Heart left ventricle (tissue), 16 donors: ENCODE results near the gene INSIG1. TPM values are rescaled to one million over a fixed set of nuclear protein-coding genes. Genes with fewer than 3 reads are reported as not detected.

ENCODE experiments used
- ATAC-seq, 4 donors: fragments of 200-7000 bp; cut with Tn5 transposase; one replicate each; pipeline ENCODE4 v1.9.1; 2020 to 2022; ENCODE audit warnings: moderate library complexity in 4 of 4, mild to moderate bottlenecking in 3 of 4, moderate number of reproducible peaks in 1 of 4
- DNase-seq, 5 donors: peaks; one replicate each; pipeline ENCODE4 v3.0.0-alpha.2; 2020
- H3K27ac ChIP-seq, 12 donors: fragments of 200-600 bp; sonication (generic) in 4 of 12; one replicate each; pipeline versions ENCODE4 v1.5.0 to v1.8.0; 2016 to 2022; ENCODE audit warnings: mild to moderate bottlenecking in 2 of 12
- H3K27me3 ChIP-seq, 9 donors: fragments of 200-600 bp; sonication (generic) in 2 of 9; one replicate each; pipeline versions ENCODE4 v1.5.1 to v1.8.0; 2016 to 2022; ENCODE audit warnings: mild to moderate bottlenecking in 3 of 9
- H3K36me3 ChIP-seq, 9 donors: fragments of 200-600 bp; sonication (generic) in 2 of 9; one replicate each; pipeline versions ENCODE4 v1.5.0 to v1.8.0; 2018 to 2022; ENCODE audit warnings: mild to moderate bottlenecking in 2 of 9
- H3K4me1 ChIP-seq, 12 donors: fragments of 200-600 bp; sonication (generic) in 4 of 12; one replicate each; pipeline versions ENCODE4 v1.5.0 to v1.8.0; 2016 to 2022; ENCODE audit warnings: mild to moderate bottlenecking in 3 of 12
- H3K4me3 ChIP-seq, 12 donors: fragments of 200-600 bp; sonication (generic) in 4 of 12; one replicate each; pipeline versions ENCODE4 v1.5.0 to v1.8.0; 2017 to 2022; ENCODE audit warnings: mild to moderate bottlenecking in 9 of 12, moderate library complexity in 4 of 12
- H3K9me3 ChIP-seq, 12 donors: fragments of 200-600 bp; sonication (generic) in 4 of 12; one replicate each; pipeline versions ENCODE4 v1.5.0 to v1.8.0; 2016 to 2022; ENCODE audit warnings: mild to moderate bottlenecking in 1 of 12
- POLR2A ChIP-seq, 2 donors: fragments of 450-650 bp; IDR thresholded peaks; one replicate each; pipeline ENCODE4 v1.6.1; 2017; ENCODE audit warnings: antibody characterized with exemption in 2 of 2, mild to moderate bottlenecking in 2 of 2, moderate library complexity in 2 of 2
- WGBS, 4 donors: extraction: QIAGEN DNeasy Blood & Tissue Kit in 2 of 4; methylation state at CpG; one replicate each; pipeline versions ENCODE4 v1.1.5 to v1.1.7; 2013 to 2018; 5-methylcytosine and 5-hydroxymethylcytosine counted together
- intact Hi-C, 10 donors: fragments of 100-400 bp; cut with DNase I; formaldehyde crosslinking; loops; one replicate each; pipeline versions ENCODE4 v1.11.1 to v1.14.2; 2022
- polyA plus RNA-seq, 2 donors: library from polyadenylated mRNA; stranded (reverse); fragments of 200-250 nt; gene quantifications; one replicate each; pipeline ENCODE4 v1.2.3, GENCODE V29; 2013
- total RNA-seq, 9 donors: library from RNA; depleted of rRNA in 2 of 9; stranded (reverse); fragments of >200 nt in 2 of 9; fragmentation: NEBNext Ultra II Directional in 3 of 9; extraction: Animal tissue kit (Norgen Biotek cat#: 25700) in 3 of 9; gene quantifications; one replicate each; pipeline versions ENCODE4 v1.1.0 to v1.2.4, GENCODE V29; 2016 to 2023
- TF ChIP-seq, protein P1 (sequence below), 12 donors: fragments of 200-600 bp; sonication (generic) in 4 of 12; IDR thresholded peaks; one replicate each; pipeline versions ENCODE4 v1.5.0 to v1.8.0; 2018 to 2022; ENCODE audit warnings: antibody characterized with exemption in 12 of 12, mild to moderate bottlenecking in 5 of 12
- donor health status: ischemic (EF 13 %, LVEDD 7.1; RV severe dilation, severe dysfunction).
- donor health status: healthy with polysubstance abuse.
- donor health status: DM: no; HTN: yes; CAD: no.
- donor health status: DM: no; HTN: no; CAD: no.
- donor health status: ischemic (EF 25% LVEDD 6.9; RV normal size, moderate dysfunction).
- donor health status: ischemic (EF 25% LVEDD 5.7; RV mildly dilated, moderate dysfunction).
- donor health status: healthy.
- donor health status: DM: yes; HTN: yes; CAD: no.
- donor health status: ischemic (EF 35%, LVEDD 5.7; RV mildly dilated, moderate dysfunction).
- donor health status: nonischemic (EF 11% LVEDD 7.7; RV severe dilation, severe dysfunction).
- donor health status: DM: yes; HTN: yes; CAD: no.
- donor health status: PGD.
- donor health status: ischemic (EF 29% LVEDD 5.4; RV normal size, mild dysfunction).
- donor health status: nonischemic (EF 23%, LVEDD 6.1; RV moderate dilation, normal function).

The INSIG1 gene
- total and polyA plus RNA-seq, 11 donors = 5.2 to 24.5 (median 13.3) TPM

DNA sequence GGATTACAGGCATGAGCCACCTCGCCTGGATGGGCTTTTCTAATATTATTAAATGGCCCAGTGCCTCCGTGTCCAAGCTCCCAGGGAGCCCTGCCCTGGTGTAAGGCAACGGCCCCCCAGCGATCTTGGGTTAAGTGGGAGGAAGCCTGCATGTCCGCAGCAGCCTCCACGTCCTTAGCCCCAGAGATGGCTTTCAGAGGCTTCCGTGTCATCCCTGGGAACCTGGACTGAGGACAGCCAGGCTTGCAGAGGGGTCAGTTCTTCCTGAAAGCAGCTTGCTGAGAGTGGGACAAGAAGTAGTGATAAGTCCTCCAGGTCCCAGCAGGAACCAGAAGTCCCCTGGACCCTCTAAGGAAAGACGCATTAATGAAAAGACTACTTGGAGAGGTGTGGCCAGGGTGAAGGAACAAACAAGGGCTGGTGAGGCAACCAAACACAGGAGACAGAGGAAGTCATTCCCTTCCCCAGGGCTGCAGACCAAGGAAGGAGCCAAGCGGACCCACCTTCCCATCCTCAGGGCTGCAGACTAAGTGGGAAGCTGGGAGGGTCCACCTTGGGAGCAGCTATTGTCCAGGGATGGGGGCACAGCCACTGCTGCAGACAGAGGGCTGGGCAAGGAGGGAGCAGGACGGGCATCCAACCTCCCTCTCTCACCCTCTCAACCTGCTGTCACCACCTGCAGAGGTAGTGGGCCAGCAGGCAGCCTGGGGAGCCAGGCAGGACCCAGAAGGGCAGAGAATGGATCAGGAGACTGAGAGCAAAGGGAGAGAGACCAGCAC is 13.0 kb upstream of the INSIG1 start:
- Histone ChIP-seq H3K4me1 (peaks cover 0 to 36% (median 0%) of the 10 kb centered on the region in 12 donors), H3K36me3 (no peaks in the 10 kb centered on the region), H3K9me3 (no peaks in the 10 kb centered on the region), H3K4me3 (no peak overlapping the region), H3K27me3 (peaks cover 0 to 24% (median 0%) of the 10 kb centered on the region in 9 donors), H3K27ac (no peak overlapping the region)
- intact Hi-C loops = no loop called here
- no peak for ATAC-seq
- DNase-seq = no peak
- TF ChIP-seq, protein P1, sequence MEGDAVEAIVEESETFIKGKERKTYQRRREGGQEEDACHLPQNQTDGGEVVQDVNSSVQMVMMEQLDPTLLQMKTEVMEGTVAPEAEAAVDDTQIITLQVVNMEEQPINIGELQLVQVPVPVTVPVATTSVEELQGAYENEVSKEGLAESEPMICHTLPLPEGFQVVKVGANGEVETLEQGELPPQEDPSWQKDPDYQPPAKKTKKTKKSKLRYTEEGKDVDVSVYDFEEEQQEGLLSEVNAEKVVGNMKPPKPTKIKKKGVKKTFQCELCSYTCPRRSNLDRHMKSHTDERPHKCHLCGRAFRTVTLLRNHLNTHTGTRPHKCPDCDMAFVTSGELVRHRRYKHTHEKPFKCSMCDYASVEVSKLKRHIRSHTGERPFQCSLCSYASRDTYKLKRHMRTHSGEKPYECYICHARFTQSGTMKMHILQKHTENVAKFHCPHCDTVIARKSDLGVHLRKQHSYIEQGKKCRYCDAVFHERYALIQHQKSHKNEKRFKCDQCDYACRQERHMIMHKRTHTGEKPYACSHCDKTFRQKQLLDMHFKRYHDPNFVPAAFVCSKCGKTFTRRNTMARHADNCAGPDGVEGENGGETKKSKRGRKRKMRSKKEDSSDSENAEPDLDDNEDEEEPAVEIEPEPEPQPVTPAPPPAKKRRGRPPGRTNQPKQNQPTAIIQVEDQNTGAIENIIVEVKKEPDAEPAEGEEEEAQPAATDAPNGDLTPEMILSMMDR (IDR thresholded peaks at IDR 0.05) = no peak
- TF ChIP-seq POLR2A (IDR thresholded peaks at IDR 0.05) = no peak
- WGBS, 4 donors = 75 to 80% (median 79%) methylated on average over 9 to 10 of the region's 10 CpGs

DNA sequence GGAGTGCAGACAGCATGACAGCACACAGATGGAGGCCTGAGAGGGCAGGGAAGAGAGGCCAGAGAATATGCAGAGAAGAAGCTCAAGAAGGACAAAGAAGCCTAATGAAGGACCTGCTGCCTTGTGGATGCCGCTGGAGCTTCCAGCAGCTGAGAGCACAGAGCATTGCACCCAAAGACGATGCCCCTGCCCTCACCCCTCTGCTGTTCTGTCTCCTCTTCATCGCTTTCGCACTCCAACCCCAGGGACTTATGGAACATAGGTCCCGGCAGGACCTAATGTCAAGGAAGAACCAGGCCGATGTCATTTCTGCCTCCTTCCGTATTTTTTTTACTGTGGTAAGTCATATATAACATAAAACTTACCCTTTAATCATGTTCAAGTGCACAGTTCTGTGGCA is 12.3 kb upstream of the INSIG1 start:
- peaks cover 0 to 21% (median 0%) of the 10 kb centered on the region in 9 donors for H3K27me3 ChIP-seq
- H3K4me3 ChIP-seq = no peak overlapping the region
- intact Hi-C loops = no loop called here
- no peaks in the 10 kb centered on the region for H3K36me3 ChIP-seq
- 87 to 94% (median 87%) methylated on average over 7 of the region's 7 CpGs for WGBS, 4 donors
- H3K4me1 ChIP-seq = peaks cover 0 to 34% (median 0%) of the 10 kb centered on the region in 12 donors
- H3K27ac ChIP-seq = no peak overlapping the region
- ATAC-seq (no peak), DNase-seq (no peak)
- TF ChIP-seq, protein P1 (IDR thresholded peaks at IDR 0.05) = no peak
- TF ChIP-seq POLR2A (IDR thresholded peaks at IDR 0.05) = no peak
- H3K9me3 ChIP-seq = no peaks in the 10 kb centered on the region

DNA sequence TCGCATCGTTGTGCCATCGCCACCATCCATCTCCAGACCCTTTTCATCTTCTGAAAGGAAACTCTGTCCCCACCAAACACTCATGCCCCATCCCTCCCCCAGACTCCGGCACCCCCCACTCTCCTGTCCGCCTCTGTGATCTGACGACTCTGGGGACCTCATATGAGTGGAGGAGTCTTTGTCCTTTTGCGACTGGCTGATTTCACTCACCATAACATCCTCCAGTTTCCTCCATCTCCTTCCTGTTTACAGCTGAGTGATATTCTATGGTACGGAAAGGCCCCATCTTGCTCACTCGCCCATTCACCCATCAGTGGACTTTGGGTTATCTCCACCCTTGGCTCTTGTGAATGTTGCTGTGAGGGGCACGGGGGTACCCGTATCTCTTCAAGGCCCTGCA is 11.8 kb upstream of the INSIG1 start:
- H3K4me1 ChIP-seq = peaks cover 0 to 30% (median 0%) of the 10 kb centered on the region in 12 donors
- no peak overlapping the region for H3K4me3 ChIP-seq
- H3K27me3 ChIP-seq = peaks cover 0 to 18% (median 0%) of the 10 kb centered on the region in 9 donors
- no peaks in the 10 kb centered on the region for H3K36me3 ChIP-seq
- H3K27ac ChIP-seq = no peak overlapping the region
- TF ChIP-seq, protein P1 (IDR thresholded peaks at IDR 0.05) = no peak
- TF ChIP-seq POLR2A (IDR thresholded peaks at IDR 0.05) = no peak
- DNase-seq (no peak), ATAC-seq (no peak)
- WGBS, 4 donors = 71 to 76% (median 75%) methylated on average over 11 of the region's 11 CpGs
- intact Hi-C loops = no loop called here
- no peaks in the 10 kb centered on the region for H3K9me3 ChIP-seq

DNA sequence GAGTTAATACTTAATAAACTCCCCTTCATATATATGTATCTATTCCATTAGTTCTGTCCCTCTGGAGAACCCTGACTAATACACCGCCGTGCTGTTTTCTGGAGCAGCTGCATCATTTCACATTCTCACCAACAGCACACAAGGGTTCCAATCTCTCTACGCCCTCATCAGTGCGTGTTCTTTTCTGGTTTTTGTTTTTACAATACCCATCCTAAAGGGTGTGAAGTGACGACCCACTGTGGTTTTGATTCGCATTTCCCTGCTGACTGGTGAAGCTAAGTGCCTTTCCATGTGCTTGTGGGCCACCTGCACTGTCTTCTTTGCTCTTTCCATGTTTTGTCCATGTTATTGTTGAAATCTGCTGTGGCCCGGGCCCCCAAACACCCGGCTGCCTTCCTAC is 11.0 kb upstream of the INSIG1 start:
- no peak for ATAC-seq
- H3K4me1 ChIP-seq = peaks cover 0 to 23% (median 0%) of the 10 kb centered on the region in 12 donors
- intact Hi-C loops = no loop called here
- H3K36me3 ChIP-seq = no peaks in the 10 kb centered on the region
- peaks cover 0 to 18% (median 0%) of the 10 kb centered on the region in 9 donors for H3K27me3 ChIP-seq
- TF ChIP-seq, protein P1 (IDR thresholded peaks at IDR 0.05) = no peak
- TF ChIP-seq POLR2A (IDR thresholded peaks at IDR 0.05) = no peak
- DNase-seq = no peak
- no peaks in the 10 kb centered on the region for H3K9me3 ChIP-seq
- no peak overlapping the region for H3K27ac ChIP-seq
- no peak overlapping the region for H3K4me3 ChIP-seq
- 84 to 87% (median 86%) methylated on average over 8 of the region's 8 CpGs for WGBS, 4 donors
